ENCODE measurements around the gene PSMD14. TPM values are rescaled to one million over a fixed set of nuclear protein-coding genes. Genes with fewer than 3 reads are reported as not detected.
A peak's percentile ranks its signal among the peaks of the same experiment; 100 is the strongest.

The PSMD14 gene
- total RNA-seq, 1 experiment from 2014 or later = 83.7 TPM

DNA sequence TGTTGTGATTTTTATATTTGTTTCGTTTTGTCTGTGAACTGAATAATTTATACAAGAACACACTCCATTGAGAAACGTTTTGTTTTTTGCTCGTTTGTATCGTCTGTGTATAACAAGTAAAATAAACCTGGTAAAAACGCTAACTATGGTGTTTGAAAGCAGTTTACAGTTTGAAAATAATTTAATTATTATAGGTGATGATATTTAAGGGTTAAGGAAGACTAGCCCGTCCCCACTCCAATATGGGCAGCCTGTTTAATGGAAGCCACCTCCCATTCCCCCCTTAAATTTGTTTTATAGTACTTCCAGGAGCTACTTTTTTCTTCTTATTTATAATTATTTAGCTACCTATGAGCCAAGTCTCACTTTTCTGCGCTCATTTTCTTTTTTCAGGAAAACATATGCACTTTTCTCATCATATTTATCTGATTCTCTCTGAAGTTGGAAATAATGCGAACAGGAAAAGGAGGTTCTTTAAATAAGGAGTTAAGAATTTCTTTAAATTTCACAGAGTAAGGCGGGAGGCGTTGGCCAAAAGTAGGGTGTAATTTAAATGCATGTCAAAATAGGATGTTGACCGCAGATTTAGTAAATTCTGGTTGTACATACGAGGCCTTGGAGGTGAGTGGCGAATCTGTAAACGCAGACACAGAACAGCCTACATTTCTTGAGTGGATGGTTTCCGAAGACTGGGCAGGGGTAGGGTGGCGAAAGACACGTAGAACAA, 117.7 kb downstream of the PSMD14 start:
- no CpG with 5 or more reads among the region's 17 CpGs for WGBS (ENCODE audit: extremely low coverage, insufficient read length, low lambda C conversion rate)

More for the DNA sequence above, 117.7 kb downstream of the PSMD14 start:
- Histone ChIP-seq H2BK20ac (ENCODE audit: low read depth, low read length, poor library complexity, severe bottlenecking) (no peak overlapping the region), H4K20me1 (ENCODE audit: control insufficient read depth, insufficient read depth, insufficient read length) (no peaks in the 10 kb centered on the region), H3K79me2 (ENCODE audit: insufficient read depth, low read length) (no peaks in the 10 kb centered on the region), H2BK120ac (ENCODE audit: low read depth, low read length, poor library complexity, severe bottlenecking) (no peak overlapping the region), H2AK5ac (ENCODE audit: insufficient read length, low read length) (no peak overlapping the region), H3K27ac (ENCODE audit: insufficient read length, low read depth, low read length) (no peak overlapping the region), H2AFZ (ENCODE audit: low read length) (no peak overlapping the region), H3T11ph (ENCODE audit: low read length) (no peak overlapping the region), H3K4me1 (ENCODE audit: insufficient read depth, low read length) (no peaks in the 10 kb centered on the region), H3K23ac (ENCODE audit: insufficient read length, low read depth, low read length) (no peak overlapping the region), H4K8ac (replicated peaks; ENCODE audit: insufficient read length, low read depth, low read length) (no peak overlapping the region), H2BK12ac (ENCODE audit: insufficient read length, low read depth, low read length) (no peak overlapping the region), H4K5ac (ENCODE audit: insufficient read length, low read depth, low read length) (no peak overlapping the region), H2BK5ac (ENCODE audit: insufficient read length, low read length) (no peak overlapping the region), H4K91ac (ENCODE audit: insufficient read length, low read depth, low read length) (no peak overlapping the region), H3K9ac (ENCODE audit: extremely low read depth, insufficient read length, low read length) (no peak overlapping the region), H3K79me1 (ENCODE audit: insufficient read depth, low read depth, low read length, poor library complexity, severe bottlenecking) (no peaks in the 10 kb centered on the region), H3K9me3 (ENCODE audit: control insufficient read depth, low read depth, low read length) (no peaks in the 10 kb centered on the region), H2BK15ac (ENCODE audit: low read depth, low read length) (no peak overlapping the region), H3K18ac (ENCODE audit: insufficient read length, low read depth, low read length) (no peak overlapping the region), H3K56ac (ENCODE audit: insufficient read length, low read depth, low read length) (no peak overlapping the region), H3K23me2 (ENCODE audit: insufficient read length, low read depth, low read length, poor library complexity, severe bottlenecking) (peaks cover 19% of the 10 kb centered on the region), H3K14ac (ENCODE audit: insufficient read depth, low read length) (no peak overlapping the region), H3K4me2 (ENCODE audit: insufficient read depth, insufficient read length, low read length) (peak overlapping the region; percentile 65), H3K27me3 (ENCODE audit: insufficient read depth, low read length) (peaks cover 80% of the 10 kb centered on the region), H3K4ac (ENCODE audit: low read depth, low read length) (no peak overlapping the region)
- peaks cover 21 to 35% of the 10 kb centered on the region in 2 experiments for H3K4me1 Mint-ChIP-seq
- peak overlapping the region in 1 of 2 experiments; percentile 72; a peak in 2 of 5 replicates for H3K4me3 Mint-ChIP-seq
- H3K36me3 Mint-ChIP-seq (ENCODE audit: insufficient read depth in 1 of 3, low read depth in 3 of 3) = no peaks in the 10 kb centered on the region
- no peak overlapping the region; a peak in 1 of 7 replicates for H3K27ac Mint-ChIP-seq
- no peak for TF ChIP-seq CTCF (conservative IDR thresholded peaks at IDR 0.05)
- DNase-seq = no peak
- H3K9me3 Mint-ChIP-seq = peaks cover 0 to 6% of the 10 kb centered on the region in 2 experiments; a peak in 3 of 5 replicates
- H3K27me3 Mint-ChIP-seq (ENCODE audit: low read depth) = peaks cover 97% of the 10 kb centered on the region
